CD14-positive monocyte (primary cell): ENCODE measurements around the gene HP1BP3. TPM values are rescaled to one million over a fixed set of nuclear protein-coding genes. Genes with fewer than 3 reads are reported as not detected.

Source experiments
- DNase-seq, 3 donors: peaks; one replicate each; pipeline ENCODE4 v3.0.0-alpha.2; 2011 to 2022
- H2AFZ ChIP-seq: 2 replicates; pipeline ENCODE4 v1.6.0; 2012; ENCODE audit warnings: mild to moderate bottlenecking, low read depth, low read length, inconsistent platforms; ENCODE audit not compliant: insufficient read depth, poor library complexity, severe bottlenecking
- H3K27ac ChIP-seq, 2 donors: 1 replicate in 1 of 2; 2 replicates in 1 of 2; pipeline ENCODE4 v1.5.1; 2012 to 2013; ENCODE audit warnings: low read length in 2 of 2, control low read depth in 1 of 2, inconsistent platforms in 1 of 2, low read depth in 1 of 2, mild to moderate bottlenecking in 1 of 2
- H3K27me3 ChIP-seq, 2 donors: one replicate each; pipeline versions ENCODE4 v1.6.0 to v1.6.1; 2011 to 2013; ENCODE audit warnings: low read length in 2 of 2; ENCODE audit not compliant: control insufficient read depth in 2 of 2, insufficient read depth in 2 of 2
- H3K36me3 ChIP-seq, 2 donors: replicated peaks in 1 of 2; 1 replicate in 1 of 2; 2 replicates in 1 of 2; pipeline versions ENCODE4 v1.5.1 to v1.6.1; 2012 to 2013; ENCODE audit warnings: low read length in 2 of 2, control low read depth in 1 of 2, inconsistent platforms in 1 of 2, mild to moderate bottlenecking in 1 of 2; ENCODE audit not compliant: insufficient read depth in 2 of 2, control insufficient read depth in 1 of 2
- H3K4me1 ChIP-seq, 2 donors: 1 replicate in 1 of 2; 2 replicates in 1 of 2; pipeline versions ENCODE4 v1.5.1 to v1.6.1; 2012 to 2013; ENCODE audit warnings: low read length in 2 of 2, control low read depth in 1 of 2, inconsistent platforms in 1 of 2, mild to moderate bottlenecking in 1 of 2, moderate library complexity in 1 of 2; ENCODE audit not compliant: insufficient read depth in 2 of 2, control insufficient read depth in 1 of 2
- H3K4me2 ChIP-seq: replicated peaks from 2 replicates; pipeline ENCODE3; 2012; ENCODE audit warnings: low read length, moderate library complexity, mild to moderate bottlenecking; ENCODE audit not compliant: poor library complexity, severe bottlenecking; ENCODE audit errors: extremely low read depth
- H3K4me3 ChIP-seq, 3 experiments: fragments of 200-600 bp in 1 of 3; sonication (generic) in 1 of 3; replicated peaks in 1 of 3; 1 replicate in 2 of 3; 2 replicates in 1 of 3; pipeline ENCODE4 v1.5.1; 2011 to 2013; ENCODE audit warnings: low read length in 3 of 3, mild to moderate bottlenecking in 3 of 3, control low read depth in 2 of 3, low read depth in 2 of 3, inconsistent platforms in 1 of 3, moderate library complexity in 1 of 3
- H3K79me2 ChIP-seq: 2 replicates; pipeline ENCODE4 v1.6.0; 2012; ENCODE audit warnings: mild to moderate bottlenecking, control low read depth, inconsistent platforms, low read length, moderate library complexity; ENCODE audit not compliant: insufficient read depth
- H3K9ac ChIP-seq: 2 replicates; pipeline ENCODE4 v1.6.0; 2017; ENCODE audit warnings: low read length, mild to moderate bottlenecking; ENCODE audit not compliant: insufficient read depth, poor library complexity, severe bottlenecking
- H3K9me3 ChIP-seq, 2 donors: replicated peaks in 1 of 2; 1 replicate in 1 of 2; 2 replicates in 1 of 2; pipeline versions ENCODE4 v1.5.1 to v1.6.1; 2012 to 2013; ENCODE audit warnings: low read length in 2 of 2, control low read depth in 1 of 2; ENCODE audit not compliant: control insufficient read depth in 1 of 2, insufficient read depth in 1 of 2
- H4K20me1 ChIP-seq: 2 replicates; pipeline ENCODE4 v1.6.0; 2012; ENCODE audit warnings: mild to moderate bottlenecking, low read length, control low read depth, moderate library complexity; ENCODE audit not compliant: insufficient read depth
- H3K27ac Mint-ChIP-seq, 7 donors: one replicate each; pipeline ENCODE4 v1.8.0; 2020; ENCODE audit warnings: mild to moderate bottlenecking in 7 of 7, mixed read lengths in 7 of 7, moderate library complexity in 6 of 7, inconsistent platforms in 2 of 7
- H3K27me3 Mint-ChIP-seq, 3 donors: one replicate each; pipeline ENCODE4 v1.8.0; 2021 to 2022; ENCODE audit warnings: low read depth in 3 of 3, mild to moderate bottlenecking in 3 of 3, mixed read lengths in 3 of 3, moderate library complexity in 3 of 3, inconsistent platforms in 1 of 3
- H3K36me3 Mint-ChIP-seq, 2 donors: one replicate each; pipeline ENCODE4 v1.8.0; 2020; ENCODE audit warnings: mixed read lengths in 2 of 2, inconsistent platforms in 1 of 2, mild to moderate bottlenecking in 1 of 2
- H3K4me1 Mint-ChIP-seq: one replicate; pipeline ENCODE4 v1.8.0; 2020; ENCODE audit warnings: mild to moderate bottlenecking, mixed read lengths
- H3K4me3 Mint-ChIP-seq, 2 donors: one replicate each; pipeline ENCODE4 v1.8.0; 2020; ENCODE audit warnings: mild to moderate bottlenecking in 2 of 2, mixed read lengths in 2 of 2, moderate library complexity in 1 of 2
- H3K9me3 Mint-ChIP-seq, 7 donors: one replicate each; pipeline ENCODE4 v1.8.0; 2020 to 2022; ENCODE audit warnings: mixed read lengths in 7 of 7, mild to moderate bottlenecking in 6 of 7, moderate library complexity in 6 of 7, inconsistent platforms in 2 of 7
- WGBS: methylation state at CpG from one replicate; pipeline ENCODE4 v1.1.5; 2013; ENCODE audit warnings: missing lambda C conversion rate; ENCODE audit not compliant: insufficient coverage; 5-methylcytosine and 5-hydroxymethylcytosine counted together
- intact Hi-C, 2 donors: fragments of 100-400 bp; cut with micrococcal nuclease; formaldehyde crosslinking; loops; one replicate each; pipeline versions ENCODE4 v1.15.0 to v1.15.1; 2023
- polyA plus RNA-seq, 3 donors: library from polyadenylated mRNA; depleted of rRNA in 1 of 3; unstranded in 2 of 3; stranded (reverse) in 1 of 3; fragments of 300-500 nt in 2 of 3; fragments of >200 nt in 1 of 3; fragmentation: Illumina TruSeq in 2 of 3; gene quantifications; 1 replicate in 2 of 3; 2 replicates in 1 of 3; pipeline ENCODE4 v1.2.3, GENCODE V29; 2012 to 2021
- TF ChIP-seq, protein P1 (sequence below): fragments of 200-600 bp; IDR thresholded peaks from one replicate; pipeline ENCODE4 v1.8.0; 2022; ENCODE audit warnings: antibody characterized with exemption, mild to moderate bottlenecking

Gene HP1BP3
- polyA plus RNA-seq, 3 donors = 121 to 137 (median 135) TPM

DNA sequence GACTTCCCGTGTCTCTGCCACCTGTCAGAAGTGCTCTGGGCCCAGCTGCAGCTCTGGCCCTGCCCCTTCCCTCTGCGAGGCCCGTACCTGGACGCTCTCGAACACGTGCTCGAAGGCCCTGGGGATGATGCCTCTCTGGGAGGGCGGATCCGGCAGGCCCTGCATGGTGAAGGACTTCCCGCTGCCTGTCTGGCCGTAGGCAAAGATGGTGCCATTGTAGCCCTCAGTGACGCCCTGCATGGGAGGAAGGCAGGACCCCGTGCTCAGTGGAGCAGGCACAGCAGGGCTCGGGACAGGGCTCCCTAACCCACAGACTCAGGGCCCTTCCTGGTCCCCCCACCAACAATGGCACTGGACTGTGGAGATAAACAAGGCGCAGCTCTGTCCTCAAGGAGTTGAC lies 71.7 kb downstream of the HP1BP3 start:
- Mint-ChIP-seq H3K4me3 (peak overlapping the region in 1 of 2 donors; percentile 48), H3K36me3 (peaks cover 0 to 3% of the 10 kb centered on the region in 2 donors), H3K4me1 (peaks cover 23% of the 10 kb centered on the region), H3K27ac (no peak overlapping the region), H3K9me3 (peaks cover 0 to 8% (median 2%) of the 10 kb centered on the region in 7 donors), H3K27me3 (peaks cover 33 to 51% (median 39%) of the 10 kb centered on the region in 3 donors)
- Histone ChIP-seq H3K36me3 (no peaks in the 10 kb centered on the region), H3K9ac (no peak overlapping the region), H3K79me2 (no peaks in the 10 kb centered on the region), H3K27me3 (peaks cover 9 to 41% of the 10 kb centered on the region in 2 donors), H3K4me2 (no peak overlapping the region), H2AFZ (no peak overlapping the region), H3K9me3 (no peaks in the 10 kb centered on the region), H3K4me3 (no peak overlapping the region), H3K4me1 (peaks cover 21 to 24% of the 10 kb centered on the region in 2 donors), H3K27ac (no peak overlapping the region), H4K20me1 (no peaks in the 10 kb centered on the region)
- intact Hi-C loops = no loop called here
- WGBS = 91% methylated on average over 11 of the region's 15 CpGs
- DNase-seq = no peak
- TF ChIP-seq, protein P1, sequence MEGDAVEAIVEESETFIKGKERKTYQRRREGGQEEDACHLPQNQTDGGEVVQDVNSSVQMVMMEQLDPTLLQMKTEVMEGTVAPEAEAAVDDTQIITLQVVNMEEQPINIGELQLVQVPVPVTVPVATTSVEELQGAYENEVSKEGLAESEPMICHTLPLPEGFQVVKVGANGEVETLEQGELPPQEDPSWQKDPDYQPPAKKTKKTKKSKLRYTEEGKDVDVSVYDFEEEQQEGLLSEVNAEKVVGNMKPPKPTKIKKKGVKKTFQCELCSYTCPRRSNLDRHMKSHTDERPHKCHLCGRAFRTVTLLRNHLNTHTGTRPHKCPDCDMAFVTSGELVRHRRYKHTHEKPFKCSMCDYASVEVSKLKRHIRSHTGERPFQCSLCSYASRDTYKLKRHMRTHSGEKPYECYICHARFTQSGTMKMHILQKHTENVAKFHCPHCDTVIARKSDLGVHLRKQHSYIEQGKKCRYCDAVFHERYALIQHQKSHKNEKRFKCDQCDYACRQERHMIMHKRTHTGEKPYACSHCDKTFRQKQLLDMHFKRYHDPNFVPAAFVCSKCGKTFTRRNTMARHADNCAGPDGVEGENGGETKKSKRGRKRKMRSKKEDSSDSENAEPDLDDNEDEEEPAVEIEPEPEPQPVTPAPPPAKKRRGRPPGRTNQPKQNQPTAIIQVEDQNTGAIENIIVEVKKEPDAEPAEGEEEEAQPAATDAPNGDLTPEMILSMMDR = no peak

DNA sequence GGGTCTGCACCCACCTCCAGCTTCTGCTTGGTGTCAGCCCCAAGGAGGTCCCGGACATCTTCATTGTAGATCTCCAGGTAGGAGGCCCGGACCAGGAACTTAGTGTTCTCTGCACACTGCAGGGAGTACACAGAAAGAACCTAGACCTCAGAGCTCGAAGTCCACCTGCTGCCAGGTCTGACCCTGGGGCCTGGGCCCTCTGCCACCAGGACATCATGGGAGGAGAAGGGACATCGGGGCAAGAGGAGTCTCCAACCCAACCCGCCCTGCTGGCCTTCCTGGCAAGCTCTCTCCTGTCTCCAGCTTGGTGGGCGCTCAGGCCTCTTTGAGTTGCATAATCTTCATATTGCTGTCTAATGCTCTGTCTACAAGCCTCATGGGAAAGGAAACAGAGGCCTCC lies 73.7 kb downstream of the HP1BP3 start:
- peaks cover 5 to 21% of the 10 kb centered on the region in 2 donors for H3K27me3 ChIP-seq
- H3K4me3 ChIP-seq = no peak overlapping the region
- H3K9me3 ChIP-seq = no peaks in the 10 kb centered on the region
- TF ChIP-seq, protein P1 = no peak
- no peaks in the 10 kb centered on the region for H4K20me1 ChIP-seq
- WGBS = 81% methylated on average over 6 of the region's 6 CpGs
- no peak overlapping the region for H2AFZ ChIP-seq
- intact Hi-C loops = no loop called here
- H3K27me3 Mint-ChIP-seq = peaks cover 24 to 33% (median 26%) of the 10 kb centered on the region in 3 donors
- H3K79me2 ChIP-seq = no peaks in the 10 kb centered on the region
- H3K36me3 Mint-ChIP-seq = no peaks in the 10 kb centered on the region
- no peak overlapping the region for H3K4me2 ChIP-seq
- H3K4me3 Mint-ChIP-seq = no peak overlapping the region
- H3K36me3 ChIP-seq = no peaks in the 10 kb centered on the region
- H3K9me3 Mint-ChIP-seq = peaks cover 0 to 6% (median 2%) of the 10 kb centered on the region in 7 donors
- H3K4me1 Mint-ChIP-seq = peaks cover 19% of the 10 kb centered on the region
- no peak for DNase-seq
- peaks cover 21 to 24% of the 10 kb centered on the region in 2 donors for H3K4me1 ChIP-seq
- no peak overlapping the region for H3K27ac ChIP-seq
- H3K9ac ChIP-seq = no peak overlapping the region
- no peak overlapping the region for H3K27ac Mint-ChIP-seq
